Caco-2 (cell line): ENCODE results near the gene BUD13. TPM values are rescaled to one million over a fixed set of nuclear protein-coding genes. Genes with fewer than 3 reads are reported as not detected.

Source experiments
- BruUV-seq: library from RNA; stranded (reverse); fragments of 400-500 nt; replicated peaks from 2 replicates; lab custom pipeline; 2021; lab: Mats Ljungman, UMichigan
- CTCF ChIA-PET: fragments of 300-600 bp; sonication (Branson Sonifier 250); formaldehyde crosslinking; loops from one replicate; lab custom pipeline; 2022; ENCODE audit warnings: antibody characterized with exemption; lab: Charles Lee
- POLR2A ChIA-PET: fragments of 300-600 bp; sonication (Branson Sonifier 250); formaldehyde crosslinking; loops from one replicate; lab custom pipeline; 2022; ENCODE audit warnings: antibody characterized with exemption; lab: Charles Lee
- DNase-seq, 2 experiments: peaks; one replicate each; pipeline versions ENCODE4 v3.0.0 to v3.0.0-alpha.2; 2020 to 2022
- H3K27me3 ChIP-seq: replicated peaks from 2 replicates; pipeline ENCODE4 v1.6.0; 2011; ENCODE audit warnings: low read length; ENCODE audit not compliant: control insufficient read depth, insufficient read depth
- H3K36me3 ChIP-seq: 2 replicates; pipeline ENCODE4 v1.5.1; 2011; ENCODE audit warnings: low read length; ENCODE audit not compliant: control insufficient read depth, insufficient read depth
- H3K4me1 ChIP-seq: fragments of 250-450 bp; sonication (Bioruptor Pico); 2 replicates; pipeline ENCODE4 v1.5.1; 2020; ENCODE audit warnings: mild to moderate bottlenecking
- H3K4me3 ChIP-seq: 2 replicates; pipeline ENCODE4 v1.5.1; 2011; ENCODE audit warnings: low read depth, mild to moderate bottlenecking, control low read depth, low read length
- H3K9me3 ChIP-seq: fragments of 250-450 bp; sonication (Bioruptor Pico); 2 replicates; pipeline ENCODE4 v1.5.1; 2020; ENCODE audit warnings: mild to moderate bottlenecking, moderate library complexity
- H3K27ac Mint-ChIP-seq: one replicate; pipeline ENCODE4 v1.8.0; 2022; ENCODE audit warnings: mixed read lengths; ENCODE audit not compliant: unreplicated experiment
- H3K27me3 Mint-ChIP-seq: one replicate; pipeline ENCODE4 v1.8.0; 2022; ENCODE audit warnings: mixed read lengths; ENCODE audit not compliant: insufficient read depth, unreplicated experiment
- H3K36me3 Mint-ChIP-seq: one replicate; pipeline ENCODE4 v1.8.0; 2022; ENCODE audit warnings: mild to moderate bottlenecking, mixed read lengths; ENCODE audit not compliant: insufficient read depth, unreplicated experiment
- H3K4me1 Mint-ChIP-seq: one replicate; pipeline ENCODE4 v1.8.0; 2022; ENCODE audit warnings: low read depth, mixed read lengths; ENCODE audit not compliant: unreplicated experiment
- H3K4me3 Mint-ChIP-seq: one replicate; pipeline ENCODE4 v1.8.0; 2022; ENCODE audit warnings: mild to moderate bottlenecking, moderate library complexity, mixed read lengths; ENCODE audit not compliant: unreplicated experiment
- H3K9me3 Mint-ChIP-seq: one replicate; pipeline ENCODE4 v1.8.0; 2022; ENCODE audit warnings: mixed read lengths; ENCODE audit not compliant: unreplicated experiment
- CTCF ChIP-seq, 2 experiments: fragments of 200-600 bp in 1 of 2; IDR thresholded peaks; 1 replicate in 1 of 2; 2 replicates in 1 of 2; pipeline versions ENCODE4 v1.5.1 to v1.8.0; 2011 to 2022; ENCODE audit warnings: antibody characterized with exemption in 1 of 2, control low read depth in 1 of 2, inconsistent platforms in 1 of 2, low read depth in 1 of 2, low read length in 1 of 2, mild to moderate bottlenecking in 1 of 2, moderate library complexity in 1 of 2; ENCODE audit not compliant: insufficient read depth in 1 of 2, severe bottlenecking in 1 of 2, unreplicated experiment in 1 of 2
- intact Hi-C: fragments of 100-400 bp; cut with micrococcal nuclease; formaldehyde crosslinking; loops from one replicate; pipeline ENCODE4 v1.10.0; 2022; ENCODE audit not compliant: unreplicated experiment
- total RNA-seq: library from RNA; stranded (reverse); gene quantifications from 2 replicates; pipeline ENCODE4 v1.2.3, GENCODE V29; 2022

The BUD13 gene
- total RNA-seq, 1 experiment from 2014 or later = 42.6 TPM

DNA sequence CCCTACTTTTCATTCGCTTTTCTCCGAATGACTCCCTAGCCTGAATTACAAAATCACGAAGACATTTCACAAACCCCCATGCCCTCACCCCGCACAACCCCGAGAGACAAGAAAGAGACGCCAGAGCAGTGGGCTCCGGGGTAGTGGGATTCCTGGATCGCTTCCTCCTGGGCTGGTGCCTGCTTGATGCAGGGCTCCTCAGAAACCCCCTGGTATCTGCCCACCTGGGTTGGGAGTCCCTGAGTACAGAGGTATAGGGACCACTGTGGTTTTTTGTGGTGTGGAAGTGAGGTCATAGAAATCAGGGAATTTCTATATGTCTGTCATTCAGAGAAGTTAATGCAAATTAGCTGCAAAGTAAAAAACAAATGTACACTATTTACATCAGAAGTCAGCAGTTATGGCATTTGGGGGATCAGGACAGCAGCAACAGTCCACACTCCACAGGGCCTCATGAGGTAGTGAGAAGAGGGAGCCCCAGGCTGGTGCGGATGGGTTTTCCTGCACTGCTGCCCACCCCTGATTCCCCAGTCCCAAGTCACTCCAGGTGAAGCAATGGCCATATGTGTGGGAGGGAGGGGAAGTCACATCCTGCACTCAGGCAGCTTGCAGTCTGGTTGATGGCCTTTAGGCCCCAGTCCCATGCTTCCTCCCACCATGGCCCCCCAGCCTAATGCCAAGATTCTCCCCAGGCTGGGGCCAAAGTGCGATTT, 39.6 kb downstream of the BUD13 start:
- intact Hi-C loops = loop anchor here (5.0 kb wide), 1 partner anchor 104 kb away; the partner anchor contains the start of gene APOA1
- ChIA-PET CTCF (interaction anchor here (0.6 to 4.4 kb wide), 19 partner anchors 10 to 658 kb away, joined by 3 to 65 read pairs (median 4); no protein-coding TSS in a partner anchor), POLR2A (no interaction called here)
- Histone ChIP-seq H3K36me3 (no peaks in the 10 kb centered on the region), H3K27me3 (no peaks in the 10 kb centered on the region), H3K4me3 (no peak overlapping the region), H3K4me1 (peaks cover 9% of the 10 kb centered on the region), H3K9me3 (no peaks in the 10 kb centered on the region)
- no peaks in the 10 kb centered on the region for H3K36me3 Mint-ChIP-seq
- H3K27ac Mint-ChIP-seq = no peak overlapping the region
- peaks cover 5% of the 10 kb centered on the region for H3K27me3 Mint-ChIP-seq
- no TSS peak for BruUV-seq
- no peaks in the 10 kb centered on the region for H3K9me3 Mint-ChIP-seq
- peak in 1 of 2 experiments; percentile 30 for DNase-seq
- TF ChIP-seq CTCF (IDR thresholded peaks at IDR 0.05; ENCODE audit: insufficient read depth in 1 of 2, low read depth in 1 of 2, low read length in 1 of 2, severe bottlenecking in 1 of 2, unreplicated experiment in 1 of 2) = no peak
- H3K4me3 Mint-ChIP-seq = no peak overlapping the region
- H3K4me1 Mint-ChIP-seq = peaks cover 15% of the 10 kb centered on the region

- no TSS peak for BruUV-seq
- no peaks in the 10 kb centered on the region for H3K27me3 ChIP-seq
- Mint-ChIP-seq H3K27ac (no peak overlapping the region), H3K4me1 (peaks cover 15% of the 10 kb centered on the region), H3K27me3 (peaks cover 9% of the 10 kb centered on the region), H3K36me3 (no peaks in the 10 kb centered on the region), H3K9me3 (no peaks in the 10 kb centered on the region), H3K4me3 (no peak overlapping the region)
- CTCF ChIA-PET = interaction anchor here (0.6 to 4.4 kb wide), 21 partner anchors 10 to 658 kb away, joined by 3 to 65 read pairs (median 4); partner anchors contain the start of gene SIK3
- H3K36me3 ChIP-seq = no peaks in the 10 kb centered on the region
- TF ChIP-seq CTCF (IDR thresholded peaks at IDR 0.05; ENCODE audit: insufficient read depth in 1 of 2, low read depth in 1 of 2, low read length in 1 of 2, severe bottlenecking in 1 of 2, unreplicated experiment in 1 of 2) = peak; percentile 97 to 98
- DNase-seq = peak; percentile 80 to 84
- H3K9me3 ChIP-seq = no peaks in the 10 kb centered on the region
- intact Hi-C loops = loop anchor here (1.0 to 5.0 kb wide), 3 partner anchors 105 to 494 kb away; partner anchors contain the start of gene APOA1
- H3K4me3 ChIP-seq = no peak overlapping the region
- POLR2A ChIA-PET = interaction anchor here (0.5 kb wide), 1 partner anchor 465 kb away, joined by 3 read pairs; no protein-coding TSS in a partner anchor
- H3K4me1 ChIP-seq = peaks cover 9% of the 10 kb centered on the region
These were observed 40.3 kb downstream of the BUD13 start for GRCh38 chr11:116732271-116733042.

DNA sequence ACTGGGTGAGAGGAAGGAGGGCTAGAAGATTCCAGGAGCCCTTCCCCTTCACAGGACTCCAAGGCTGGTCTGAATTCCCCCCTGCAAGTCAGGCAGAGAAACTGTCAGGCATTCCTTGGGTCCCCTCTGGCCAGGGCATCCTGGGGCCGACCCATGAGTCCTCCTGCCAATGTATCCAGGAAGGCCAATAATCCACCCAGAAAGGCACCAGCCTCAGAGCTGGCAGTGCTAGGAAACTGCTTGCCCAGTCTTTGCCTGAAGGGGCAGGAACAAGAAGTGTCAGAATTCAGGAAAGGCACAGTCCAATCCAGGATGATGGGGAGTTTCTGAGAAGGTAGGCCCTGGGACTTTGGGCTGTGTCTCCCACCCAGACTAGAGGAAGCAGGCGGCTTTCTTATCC, 41.0 kb downstream of the BUD13 start:
- Histone ChIP-seq H3K4me1 (peaks cover 9% of the 10 kb centered on the region), H3K36me3 (no peaks in the 10 kb centered on the region), H3K4me3 (no peak overlapping the region), H3K9me3 (no peaks in the 10 kb centered on the region), H3K27me3 (no peaks in the 10 kb centered on the region)
- H3K4me1 Mint-ChIP-seq = peaks cover 15% of the 10 kb centered on the region
- no peak overlapping the region for H3K27ac Mint-ChIP-seq
- CTCF ChIA-PET = interaction anchor here (0.6 to 4.4 kb wide), 11 partner anchors 9 to 411 kb away, joined by 3 to 65 read pairs (median 5); no protein-coding TSS in a partner anchor
- no peak for TF ChIP-seq CTCF (IDR thresholded peaks at IDR 0.05; ENCODE audit: insufficient read depth in 1 of 2, low read depth in 1 of 2, low read length in 1 of 2, severe bottlenecking in 1 of 2, unreplicated experiment in 1 of 2)
- peak in 1 of 2 experiments; percentile 36 for DNase-seq
- H3K27me3 Mint-ChIP-seq = peaks cover 9% of the 10 kb centered on the region
- BruUV-seq = no TSS peak
- H3K36me3 Mint-ChIP-seq = no peaks in the 10 kb centered on the region
- intact Hi-C loops = loop anchor here (1.0 to 5.0 kb wide), 3 partner anchors 105 to 494 kb away; partner anchors contain the start of gene APOA1
- no peak overlapping the region for H3K4me3 Mint-ChIP-seq
- POLR2A ChIA-PET = interaction anchor here (0.5 kb wide), 2 partner anchors 63 to 465 kb away, joined by 3 read pairs; no protein-coding TSS in a partner anchor
- no peaks in the 10 kb centered on the region for H3K9me3 Mint-ChIP-seq
